Activated T-helper 1 cell treated with Interleukin-2 at 50 U/mL for 16 hours (primary cell): Measurements from ENCODE around the gene RNU2-63P.
A peak's percentile ranks its signal among the peaks of the same experiment; 100 is the strongest.
"Not testable (repeated sequence)": the region's sequence is repeated elsewhere in the genome, so short reads cannot be mapped to it uniquely, and the experiment has no call there.

Experiments used
- DNase-seq: peaks from one replicate; pipeline ENCODE4 v3.0.0-alpha.2; 2020; ENCODE audit warnings: low read depth

The RNU2-63P gene

GRCh38 chr2:88016086-88016959, at the start of gene RNU2-63P:
TSS of gene RNU2-63P (minus strand) at chr2:88016547.
- peak; percentile 50 for DNase-seq

GRCh38 chr2:88061295-88061694, 44.9 kb upstream of the RNU2-63P start:
- no peak for DNase-seq

- DNase-seq, result no peak
These were observed 44.5 kb upstream of the RNU2-63P start for GRCh38 chr2:88060907-88061275.

- DNase-seq, result no peak
These were observed 43.9 kb upstream of the RNU2-63P start for GRCh38 chr2:88059979-88060906.

GRCh38 chr2:88058191-88058590, 41.8 kb upstream of the RNU2-63P start:
- no peak for DNase-seq

GRCh38 chr2:88057437-88057844, 41.1 kb upstream of the RNU2-63P start:
- no peak for DNase-seq

GRCh38 chr2:88055371-88056128, 39.2 kb upstream of the RNU2-63P start, which contains the start of gene KRCC1:
TSS of gene KRCC1 (minus strand) at chr2:88055783. CDS start at chr2:88028563, 27,220 bp downstream.
- peak; percentile 94 for DNase-seq

- DNase-seq, result no peak
These were observed 38.5 kb upstream of the RNU2-63P start for GRCh38 chr2:88054782-88055370.

GRCh38 chr2:88053934-88054781, 37.8 kb upstream of the RNU2-63P start:
- DNase-seq, result no peak

GRCh38 chr2:88053296-88053695, 36.9 kb upstream of the RNU2-63P start:
- no peak for DNase-seq

GRCh38 chr2:88051792-88052191, 35.4 kb upstream of the RNU2-63P start:
- DNase-seq, result no peak

- no peak for DNase-seq
These were observed 33.3 kb upstream of the RNU2-63P start for GRCh38 chr2:88049622-88050021.

GRCh38 chr2:88048541-88048940, 32.2 kb upstream of the RNU2-63P start:
- no peak for DNase-seq

GRCh38 chr2:88045561-88045960, 29.2 kb upstream of the RNU2-63P start:
- not testable (repeated sequence) for DNase-seq

- no peak for DNase-seq
These were observed 26.1 kb upstream of the RNU2-63P start for GRCh38 chr2:88042476-88042875.

GRCh38 chr2:88038263-88039105, 22.1 kb upstream of the RNU2-63P start:
- no peak for DNase-seq

- no peak for DNase-seq
These were observed 20.3 kb upstream of the RNU2-63P start for GRCh38 chr2:88036606-88037005.

GRCh38 chr2:88036182-88036581, 19.8 kb upstream of the RNU2-63P start:
- DNase-seq, result no peak

- no peak for DNase-seq
These were observed 15.8 kb upstream of the RNU2-63P start for GRCh38 chr2:88032070-88032702.
